Keratinocyte (primary cell): Measurements from ENCODE around the gene FNDC3B. TPM values are rescaled to one million over a fixed set of nuclear protein-coding genes. Genes with fewer than 3 reads are reported as not detected.

Experiments
- DNase-seq: peaks from one replicate; pipeline ENCODE4 v3.0.0-alpha.2; 2011; ENCODE audit warnings: low read depth, missing footprints, low spot score
- FAIRE-seq: peaks from 2 replicates; lab custom pipeline; 2011; peaks lifted over from hg19 to GRCh38; lab: Jason Lieb, UNC
- H2AFZ ChIP-seq: 2 replicates; pipeline ENCODE4 v1.6.0; 2012; ENCODE audit warnings: low read length, control low read depth, inconsistent platforms; ENCODE audit not compliant: control insufficient read depth
- H3K27ac ChIP-seq: 2 replicates; pipeline ENCODE4 v1.5.1; 2011; ENCODE audit warnings: low read length; ENCODE audit not compliant: control insufficient read depth, insufficient read depth
- H3K27me3 ChIP-seq: 3 replicates; pipeline ENCODE4 v1.6.0; 2011; ENCODE audit warnings: low read length; ENCODE audit not compliant: control insufficient read depth, insufficient read depth; ENCODE audit errors: extremely low read depth
- H3K36me3 ChIP-seq, 2 experiments: 2 replicates in 1 of 2; 3 replicates in 1 of 2; pipeline ENCODE4 v1.5.1; 2011; ENCODE audit warnings: low read length in 2 of 2, mild to moderate bottlenecking in 1 of 2; ENCODE audit not compliant: control insufficient read depth in 2 of 2, insufficient read depth in 2 of 2; ENCODE audit errors: extremely low read depth in 1 of 2
- H3K4me1 ChIP-seq: 3 replicates; pipeline ENCODE4 v1.5.1; 2011; ENCODE audit warnings: low read length; ENCODE audit not compliant: control insufficient read depth, insufficient read depth; ENCODE audit errors: extremely low read depth
- H3K4me2 ChIP-seq: 3 replicates; pipeline ENCODE4 v1.6.0; 2011; ENCODE audit warnings: low read depth, low read length; ENCODE audit not compliant: control insufficient read depth, insufficient read depth; ENCODE audit errors: extremely low read depth
- H3K4me3 ChIP-seq, 3 experiments: fragments of 200-600 bp in 1 of 3; sonication (generic) in 1 of 3; 2 replicates in 2 of 3; 3 replicates in 1 of 3; pipeline ENCODE4 v1.5.1; 2011 to 2016; ENCODE audit warnings: low read length in 3 of 3, mild to moderate bottlenecking in 3 of 3, control low read depth in 2 of 3, inconsistent platforms in 1 of 3, low read depth in 1 of 3, mixed read lengths in 1 of 3, mixed run types in 1 of 3, moderate library complexity in 1 of 3; ENCODE audit not compliant: control insufficient read depth in 2 of 3, insufficient read depth in 2 of 3; ENCODE audit errors: extremely low read depth in 1 of 3
- H3K79me2 ChIP-seq: 2 replicates; pipeline ENCODE4 v1.6.0; 2012; ENCODE audit warnings: low read length; ENCODE audit not compliant: control insufficient read depth, insufficient read depth
- H3K9ac ChIP-seq: 3 replicates; pipeline ENCODE4 v1.6.0; 2011; ENCODE audit warnings: low read length; ENCODE audit not compliant: control insufficient read depth, insufficient read depth; ENCODE audit errors: extremely low read depth
- H3K9me1 ChIP-seq: 3 replicates; pipeline ENCODE4 v1.6.0; 2011; ENCODE audit warnings: low read length; ENCODE audit not compliant: control insufficient read depth, insufficient read depth; ENCODE audit errors: extremely low read depth
- H3K9me3 ChIP-seq: 2 replicates; pipeline ENCODE4 v1.5.1; 2012; ENCODE audit warnings: low read depth, low read length; ENCODE audit not compliant: control insufficient read depth
- H4K20me1 ChIP-seq: 3 replicates; pipeline ENCODE4 v1.6.0; 2011; ENCODE audit warnings: low read length; ENCODE audit not compliant: control insufficient read depth, insufficient read depth; ENCODE audit errors: extremely low read depth
- EZH2 ChIP-seq: IDR thresholded peaks from one replicate; pipeline ENCODE4 v1.6.1; 2012; ENCODE audit warnings: inconsistent platforms, mild to moderate bottlenecking, low read length, moderate library complexity
- dilution Hi-C: fragments of 300-500 bp; cut with MboI; formaldehyde crosslinking; loops from one replicate; pipeline ENCODE4 v1.7.0; 2020; ENCODE audit warnings: low sequenced_read_pairs; ENCODE audit not compliant: extremely low pct_ligation_motif_present
- polyA plus RNA-seq, 5 experiments: library from polyadenylated mRNA; depleted of rRNA in 3 of 5; stranded (reverse) in 3 of 5; stranded (forward) in 1 of 5; unstranded in 1 of 5; fragments of >200 nt; gene quantifications; 1 replicate in 1 of 5; 2 replicates in 3 of 5; 3 replicates in 1 of 5; pipeline versions ENCODE4 v1.2.1 to v1.2.3, GENCODE V29; 2011 to 2012; ENCODE audit warnings: missing spikeins in 2 of 5, low read depth in 1 of 5, low replicate concordance in 1 of 5
- TF ChIP-seq, protein P1 (sequence below), 3 experiments: IDR thresholded peaks in 1 of 3; conservative IDR thresholded peaks in 1 of 3; optimal IDR thresholded peaks in 1 of 3; 2 replicates in 2 of 3; 3 replicates in 1 of 3; pipeline versions ENCODE3 to v1.5.1; 2011; ENCODE audit warnings: low read length in 3 of 3, mild to moderate bottlenecking in 3 of 3, moderate library complexity in 2 of 3, control low read depth in 1 of 3, inconsistent platforms in 1 of 3; ENCODE audit not compliant: insufficient read depth in 2 of 3; ENCODE audit errors: extremely low read depth in 1 of 3

The FNDC3B gene
- polyA plus RNA-seq, 1 donor (not counting 4 experiments of a cell fraction or from before 2014, with no cell fraction given) = 31.4 TPM

DNA sequence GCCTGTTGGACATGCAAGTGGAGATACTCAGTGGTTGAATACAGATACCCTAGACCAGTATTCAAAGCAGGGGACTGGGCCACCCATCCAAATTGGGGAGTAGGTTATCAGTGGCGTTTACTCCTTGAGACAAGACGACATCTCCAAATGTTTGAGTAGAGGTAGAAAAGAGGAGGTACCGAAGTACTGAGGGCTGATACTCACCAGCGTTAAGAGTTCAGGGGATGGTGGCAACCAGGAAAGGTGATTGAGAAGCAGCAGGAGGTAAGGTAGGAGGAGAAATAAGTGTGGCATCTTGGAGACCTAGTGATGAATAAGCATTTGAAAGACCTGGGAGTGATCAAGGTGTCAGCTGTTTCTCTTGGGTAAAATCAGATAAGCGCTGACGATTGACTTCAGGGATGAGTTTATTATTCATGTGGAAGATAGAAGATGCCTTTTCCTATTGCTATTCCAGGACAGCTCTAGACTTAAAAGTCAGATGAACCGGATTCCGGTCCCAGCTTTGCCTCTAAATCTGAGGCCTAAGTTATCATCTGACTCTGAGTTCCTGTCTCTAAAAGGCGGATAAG is 312.6 kb downstream of the FNDC3B start:
- FAIRE-seq = no peak
- dilution Hi-C loops = no loop called here

DNA sequence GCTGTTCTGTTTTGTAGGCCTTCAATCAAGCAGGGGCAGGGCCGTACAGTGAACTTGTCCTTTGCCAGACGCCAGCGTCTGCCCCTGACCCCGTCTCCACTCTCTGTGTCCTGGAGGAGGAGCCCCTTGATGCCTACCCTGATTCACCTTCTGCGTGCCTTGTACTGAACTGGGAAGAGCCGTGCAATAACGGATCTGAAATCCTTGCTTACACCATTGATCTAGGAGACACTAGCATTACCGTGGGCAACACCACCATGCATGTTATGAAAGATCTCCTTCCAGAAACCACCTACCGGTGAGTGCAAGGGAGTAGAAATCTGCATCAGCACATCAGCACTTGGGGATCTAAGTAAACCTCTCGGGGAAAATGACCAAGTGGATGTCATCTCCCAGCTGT is 313.4 kb downstream of the FNDC3B start:
- Histone ChIP-seq H3K9me3 (no peaks in the 10 kb centered on the region), H3K4me1 (peaks cover 3% of the 10 kb centered on the region), H3K9ac (no peak overlapping the region), H3K9me1 (peaks cover 2% of the 10 kb centered on the region), H4K20me1 (no peaks in the 10 kb centered on the region), H2AFZ (no peak overlapping the region), H3K4me2 (no peak overlapping the region), H3K36me3 (peaks cover 12 to 18% of the 10 kb centered on the region in 2 experiments), H3K27ac (no peak overlapping the region), H3K79me2 (no peaks in the 10 kb centered on the region), H3K27me3 (no peaks in the 10 kb centered on the region), H3K4me3 (no peak overlapping the region)
- FAIRE-seq (no peak), DNase-seq (no peak)
- no peak for TF ChIP-seq EZH2
- TF ChIP-seq, protein P1, sequence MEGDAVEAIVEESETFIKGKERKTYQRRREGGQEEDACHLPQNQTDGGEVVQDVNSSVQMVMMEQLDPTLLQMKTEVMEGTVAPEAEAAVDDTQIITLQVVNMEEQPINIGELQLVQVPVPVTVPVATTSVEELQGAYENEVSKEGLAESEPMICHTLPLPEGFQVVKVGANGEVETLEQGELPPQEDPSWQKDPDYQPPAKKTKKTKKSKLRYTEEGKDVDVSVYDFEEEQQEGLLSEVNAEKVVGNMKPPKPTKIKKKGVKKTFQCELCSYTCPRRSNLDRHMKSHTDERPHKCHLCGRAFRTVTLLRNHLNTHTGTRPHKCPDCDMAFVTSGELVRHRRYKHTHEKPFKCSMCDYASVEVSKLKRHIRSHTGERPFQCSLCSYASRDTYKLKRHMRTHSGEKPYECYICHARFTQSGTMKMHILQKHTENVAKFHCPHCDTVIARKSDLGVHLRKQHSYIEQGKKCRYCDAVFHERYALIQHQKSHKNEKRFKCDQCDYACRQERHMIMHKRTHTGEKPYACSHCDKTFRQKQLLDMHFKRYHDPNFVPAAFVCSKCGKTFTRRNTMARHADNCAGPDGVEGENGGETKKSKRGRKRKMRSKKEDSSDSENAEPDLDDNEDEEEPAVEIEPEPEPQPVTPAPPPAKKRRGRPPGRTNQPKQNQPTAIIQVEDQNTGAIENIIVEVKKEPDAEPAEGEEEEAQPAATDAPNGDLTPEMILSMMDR (optimal IDR thresholded peaks at IDR 0.05 in 1 of 3, IDR thresholded peaks at IDR 0.05 in 1 of 3, conservative IDR thresholded peaks at IDR 0.05 in 1 of 3; ENCODE audit: extremely low read depth in 1 of 3, insufficient read depth in 2 of 3, low read length in 3 of 3) = no peak
- dilution Hi-C loops = no loop called here

More for the DNA sequence above, 312.6 kb downstream of the FNDC3B start:
- H2AFZ ChIP-seq = no peak overlapping the region
- no peak overlapping the region for H3K27ac ChIP-seq
- peaks cover 3% of the 10 kb centered on the region for H3K4me1 ChIP-seq
- H3K9me1 ChIP-seq = peaks cover 2% of the 10 kb centered on the region
- H3K9me3 ChIP-seq = no peaks in the 10 kb centered on the region
- no peak overlapping the region for H3K4me2 ChIP-seq
- no peak overlapping the region for H3K9ac ChIP-seq
- no peak for DNase-seq
- no peaks in the 10 kb centered on the region for H3K79me2 ChIP-seq
- no peaks in the 10 kb centered on the region for H4K20me1 ChIP-seq
- no peak for TF ChIP-seq EZH2
- TF ChIP-seq, protein P1 (optimal IDR thresholded peaks at IDR 0.05 in 1 of 3, IDR thresholded peaks at IDR 0.05 in 1 of 3, conservative IDR thresholded peaks at IDR 0.05 in 1 of 3; ENCODE audit: extremely low read depth in 1 of 3, insufficient read depth in 2 of 3, low read length in 3 of 3) = no peak
- no peak overlapping the region for H3K4me3 ChIP-seq
- H3K36me3 ChIP-seq = peaks cover 12 to 21% of the 10 kb centered on the region in 2 experiments
- H3K27me3 ChIP-seq = no peaks in the 10 kb centered on the region
